ENCODE measurements around the gene TSHR.

The TSHR gene

DNA sequence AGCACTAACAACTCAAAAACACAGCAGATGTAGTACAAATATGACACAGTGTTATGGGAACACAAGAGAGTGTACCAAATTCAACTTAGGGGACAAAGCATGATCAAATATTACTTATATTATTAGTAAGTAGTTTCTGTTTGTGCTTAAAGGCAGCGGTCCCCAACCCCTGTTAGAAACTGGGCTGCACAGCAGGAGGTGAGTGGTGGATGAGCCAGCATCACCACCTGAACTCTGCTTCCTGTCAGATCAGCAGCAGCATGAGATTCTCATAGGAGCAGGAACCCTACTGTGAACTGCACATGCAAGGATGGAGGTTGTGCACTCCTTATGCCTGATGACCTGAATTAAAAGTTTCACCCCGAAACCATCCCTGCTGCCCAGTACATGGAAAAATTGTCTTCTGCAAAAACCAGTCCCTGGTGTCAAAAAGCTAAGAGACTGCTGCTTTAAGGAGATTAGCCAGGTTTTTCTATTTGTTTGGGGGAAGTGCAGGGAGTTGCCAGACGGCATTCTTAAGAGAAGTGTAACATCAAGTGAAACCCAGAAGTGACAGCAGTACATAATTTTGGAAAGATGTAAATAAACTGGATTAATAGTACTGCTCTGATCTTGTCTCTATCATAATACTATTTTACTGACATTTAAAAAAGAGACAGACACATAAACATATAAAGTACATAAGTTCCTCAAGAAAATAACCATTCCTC, 238.7 kb downstream of the TSHR start:
- DNase-seq = no peak
